Loucy (cell line): ENCODE data around the gene COL6A1.

Experiments
- CTCF ChIP-seq: fragments of 200-600 bp; sonication (generic); conservative IDR thresholded peaks from 2 replicates; pipeline ENCODE4 v1.5.1; 2014; ENCODE audit warnings: mild to moderate bottlenecking, antibody characterized with exemption, low read length
- EZH2phosphoT487 ChIP-seq: fragments of 200-600 bp; IDR thresholded peaks from 2 replicates; pipeline ENCODE4 v1.6.1; 2018; ENCODE audit warnings: antibody characterized with exemption, mild to moderate bottlenecking, moderate library complexity, borderline replicate concordance

- TF ChIP-seq CTCF = no peak
- TF ChIP-seq EZH2phosphoT487 = no peak
These were observed 55.2 kb downstream of the COL6A1 start for GRCh38 chr21:46036696-46037330.
